ENCODE measurements around the gene RNF213.
"Not testable (repeated sequence)": the region's sequence is repeated elsewhere in the genome, so short reads cannot be mapped to it uniquely, and the experiment has no call there.

The RNF213 gene

DNA sequence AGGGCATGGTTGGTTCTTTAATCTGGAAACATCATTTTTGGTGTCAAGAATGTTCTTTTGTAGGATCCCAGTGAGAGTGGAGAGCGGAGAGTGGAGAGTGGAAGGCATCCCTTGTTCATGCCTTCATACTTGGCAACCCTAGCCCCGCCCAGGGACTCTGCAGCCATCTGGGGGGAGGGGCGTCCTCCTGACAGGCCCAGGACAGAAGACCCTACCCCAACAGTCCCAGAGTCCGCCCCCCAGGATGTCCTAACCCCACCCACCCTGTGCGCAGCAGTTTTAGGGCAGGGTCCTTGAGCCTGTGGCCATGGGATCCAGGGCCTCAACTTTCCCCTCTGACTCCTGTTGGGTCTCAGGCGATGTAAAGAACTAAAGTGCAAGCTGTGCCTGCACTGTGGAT is 36.0 kb upstream of the RNF213 start:
- DNase-seq = no peak

DNA sequence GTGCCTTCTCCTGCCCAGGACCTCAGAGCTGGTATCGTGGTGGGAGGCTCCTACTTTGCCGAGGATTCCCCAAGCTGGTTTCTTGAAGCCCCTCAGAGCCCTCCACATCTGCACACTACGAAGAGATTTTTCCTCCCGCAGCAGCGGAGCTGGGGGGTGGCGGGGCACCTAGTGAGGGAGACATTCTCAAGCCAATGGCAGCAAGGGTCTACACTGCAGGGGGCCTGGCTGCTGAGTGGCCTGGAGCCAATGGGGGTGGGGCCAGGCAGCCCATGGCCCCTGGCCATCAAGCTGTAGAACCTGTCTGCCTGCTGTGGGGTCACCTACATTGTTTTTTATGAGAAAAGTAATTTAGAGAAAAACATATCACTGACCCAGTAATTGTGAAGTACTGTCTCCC is 35.4 kb upstream of the RNF213 start:
- no peak for DNase-seq

DNA sequence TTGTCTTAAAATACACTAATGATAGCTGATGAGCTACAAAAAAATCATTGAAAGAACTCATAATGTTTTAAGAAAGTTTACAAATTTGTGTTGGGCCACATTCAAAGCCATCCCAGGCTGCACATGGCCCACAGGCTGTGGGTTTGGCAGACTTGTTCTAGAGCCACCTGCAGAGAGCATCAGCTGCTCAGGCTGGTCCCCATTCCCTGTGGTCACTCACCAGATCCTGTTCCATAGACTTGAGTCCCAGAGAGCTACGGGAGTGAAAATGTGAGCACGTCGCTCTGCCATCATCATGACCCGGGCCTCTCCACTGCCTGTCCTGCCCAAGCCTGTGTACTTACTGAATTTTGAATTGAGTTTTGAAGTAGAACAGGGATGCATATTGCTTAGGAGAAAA is 33.5 kb upstream of the RNF213 start:
- no peak for DNase-seq

DNA sequence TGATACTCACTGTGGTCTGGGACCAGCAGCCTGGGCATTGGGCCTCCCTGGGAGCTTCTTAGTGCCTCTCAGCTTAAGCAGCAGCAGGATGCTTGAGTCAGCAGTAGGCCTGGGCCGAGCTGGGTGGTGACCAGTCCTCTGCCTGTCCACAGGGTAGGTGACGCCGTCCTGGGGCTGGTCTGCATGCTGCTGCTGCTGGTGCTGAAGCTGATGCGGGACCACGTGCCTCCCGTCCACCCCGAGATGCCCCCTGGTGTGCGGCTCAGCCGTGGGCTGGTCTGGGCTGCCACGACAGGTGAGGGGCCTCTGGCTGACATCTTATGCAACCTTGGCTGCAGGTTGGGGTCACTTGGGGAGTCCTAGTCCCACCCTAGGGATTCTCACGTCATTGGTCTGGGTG is 33.0 kb upstream of the RNF213 start:
- DNase-seq = no peak

DNA sequence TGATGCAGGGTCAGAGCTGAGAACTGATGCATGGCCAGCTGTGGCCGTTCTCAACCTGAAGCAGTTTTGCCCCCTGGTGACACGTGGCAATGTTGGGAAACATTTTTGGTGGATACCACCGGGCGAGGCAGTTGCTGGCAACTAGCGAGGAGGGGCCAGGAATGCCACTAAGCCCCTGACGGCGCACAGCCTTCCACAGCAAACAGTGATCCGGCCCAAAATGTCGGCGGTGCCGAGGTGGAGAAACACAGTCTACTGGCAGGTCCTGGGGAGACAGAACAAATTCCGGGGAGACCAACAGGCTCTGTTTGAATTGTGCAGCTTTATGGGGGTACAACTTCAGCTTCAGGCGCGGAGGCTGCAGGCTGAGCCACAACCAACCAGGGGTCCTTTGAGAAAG is 32.2 kb upstream of the RNF213 start:
- DNase-seq = no peak

DNA sequence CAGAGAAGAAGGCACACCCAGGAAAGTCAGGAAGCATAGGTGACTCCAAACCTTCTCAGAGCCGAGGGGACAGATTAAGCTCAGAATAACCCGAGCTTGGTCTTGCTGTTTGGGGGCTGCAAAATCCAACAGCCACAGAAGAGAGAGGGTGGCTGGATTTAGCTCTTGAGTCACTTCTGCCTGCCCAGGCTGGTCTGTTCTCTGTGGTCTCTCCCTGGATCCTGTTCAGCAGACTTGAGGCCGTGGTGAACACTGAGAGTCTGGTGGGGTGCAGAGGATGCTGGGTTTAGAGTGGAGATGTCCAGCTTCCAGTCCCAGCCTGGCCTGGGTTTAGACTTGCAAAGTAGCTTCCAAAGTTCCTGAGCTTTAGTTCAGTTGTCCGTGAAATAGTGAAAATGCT is 31.6 kb upstream of the RNF213 start:
- no peak for DNase-seq

DNA sequence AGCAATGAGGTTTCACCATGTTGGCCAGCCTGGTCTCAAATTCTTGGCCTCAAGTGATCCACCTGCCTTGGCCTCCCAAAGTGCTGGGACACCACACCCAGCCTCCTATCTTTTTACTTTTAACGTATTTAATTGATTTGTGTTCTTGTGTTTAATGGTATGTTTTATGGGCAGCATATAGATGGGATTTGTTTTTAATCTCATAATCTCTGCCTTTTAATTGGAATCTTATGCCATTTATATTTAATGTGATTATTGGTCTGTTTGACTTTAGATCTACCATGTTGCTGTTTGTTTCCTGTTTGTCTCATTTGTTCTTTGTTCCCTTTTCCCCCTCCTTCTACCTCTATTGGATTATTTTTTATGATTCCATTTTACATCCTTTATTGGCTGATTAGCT is 28.2 kb upstream of the RNF213 start:
- DNase-seq = no peak

DNA sequence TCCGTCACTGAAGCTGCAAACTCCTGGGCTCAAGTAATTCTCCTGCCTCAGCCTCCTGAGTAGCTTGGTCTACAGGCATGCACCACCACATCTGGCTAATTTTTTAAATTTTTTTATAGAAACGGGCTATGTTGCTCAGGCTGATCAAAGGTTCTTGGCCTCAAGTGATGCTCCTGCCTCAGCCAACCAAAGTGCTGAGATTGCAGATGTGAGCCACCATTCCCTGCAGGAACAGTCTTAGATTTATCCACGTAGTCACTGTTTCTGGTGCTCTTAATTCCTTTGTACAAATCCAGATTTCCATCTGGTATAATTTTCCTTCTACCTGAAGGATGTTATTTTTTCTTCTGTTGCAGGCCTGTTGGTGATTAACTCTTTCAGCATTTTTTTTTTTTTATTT is 27.4 kb upstream of the RNF213 start:
- no peak for DNase-seq

DNA sequence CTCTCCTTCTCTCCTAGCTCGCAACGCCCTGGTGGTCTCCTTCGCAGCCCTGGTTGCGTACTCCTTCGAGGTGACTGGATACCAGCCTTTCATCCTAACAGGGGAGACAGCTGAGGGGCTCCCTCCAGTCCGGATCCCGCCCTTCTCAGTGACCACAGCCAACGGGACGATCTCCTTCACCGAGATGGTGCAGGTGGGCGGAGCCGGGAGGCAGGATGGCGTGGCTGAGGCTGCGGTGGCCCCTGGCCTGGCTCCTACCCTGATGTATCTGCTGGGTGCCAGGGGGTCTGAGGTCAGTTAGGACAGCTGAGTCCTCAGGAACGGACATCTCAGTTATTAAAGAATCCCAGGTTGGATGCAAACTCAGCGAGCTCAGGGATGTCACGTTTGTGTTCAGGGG is 23.7 kb upstream of the RNF213 start:
- no peak for DNase-seq

DNA sequence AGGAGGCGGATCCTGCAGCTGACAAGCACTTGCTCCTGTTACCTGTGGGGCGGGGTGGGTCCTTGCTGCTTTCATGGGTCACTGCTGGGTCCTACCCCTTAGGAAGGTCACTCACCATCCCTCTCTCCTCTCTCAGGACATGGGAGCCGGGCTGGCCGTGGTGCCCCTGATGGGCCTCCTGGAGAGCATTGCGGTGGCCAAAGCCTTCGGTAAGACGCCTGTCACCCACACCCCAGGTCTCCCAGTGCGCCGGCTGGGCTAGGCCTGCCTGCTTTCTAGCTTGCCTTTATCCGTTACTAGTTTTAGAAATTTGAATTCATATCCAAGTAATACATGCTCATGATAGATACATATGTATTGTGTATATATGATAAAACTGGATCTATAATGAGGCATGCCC is 23.3 kb upstream of the RNF213 start:
- no peak for DNase-seq

DNA sequence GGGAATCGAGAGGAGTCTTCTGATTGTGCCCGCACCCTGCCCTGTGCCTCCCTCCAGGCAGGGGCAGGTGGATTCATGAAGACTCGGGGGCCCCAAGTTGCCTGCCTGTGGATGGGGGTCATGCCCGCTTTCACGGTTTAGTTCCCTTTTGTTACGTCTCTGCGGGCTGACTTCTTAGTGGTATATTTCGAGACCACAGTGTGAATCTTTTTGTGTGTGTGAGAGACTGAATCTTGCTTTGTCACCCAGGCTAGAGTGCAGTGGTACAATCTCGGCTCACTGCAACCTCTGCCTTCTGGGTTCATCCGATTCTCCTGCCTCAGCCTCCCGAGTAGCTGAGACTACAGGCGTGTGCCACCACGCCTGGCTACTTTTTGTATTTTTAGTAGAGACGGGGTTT is 18.1 kb upstream of the RNF213 start:
- no peak for DNase-seq

DNA sequence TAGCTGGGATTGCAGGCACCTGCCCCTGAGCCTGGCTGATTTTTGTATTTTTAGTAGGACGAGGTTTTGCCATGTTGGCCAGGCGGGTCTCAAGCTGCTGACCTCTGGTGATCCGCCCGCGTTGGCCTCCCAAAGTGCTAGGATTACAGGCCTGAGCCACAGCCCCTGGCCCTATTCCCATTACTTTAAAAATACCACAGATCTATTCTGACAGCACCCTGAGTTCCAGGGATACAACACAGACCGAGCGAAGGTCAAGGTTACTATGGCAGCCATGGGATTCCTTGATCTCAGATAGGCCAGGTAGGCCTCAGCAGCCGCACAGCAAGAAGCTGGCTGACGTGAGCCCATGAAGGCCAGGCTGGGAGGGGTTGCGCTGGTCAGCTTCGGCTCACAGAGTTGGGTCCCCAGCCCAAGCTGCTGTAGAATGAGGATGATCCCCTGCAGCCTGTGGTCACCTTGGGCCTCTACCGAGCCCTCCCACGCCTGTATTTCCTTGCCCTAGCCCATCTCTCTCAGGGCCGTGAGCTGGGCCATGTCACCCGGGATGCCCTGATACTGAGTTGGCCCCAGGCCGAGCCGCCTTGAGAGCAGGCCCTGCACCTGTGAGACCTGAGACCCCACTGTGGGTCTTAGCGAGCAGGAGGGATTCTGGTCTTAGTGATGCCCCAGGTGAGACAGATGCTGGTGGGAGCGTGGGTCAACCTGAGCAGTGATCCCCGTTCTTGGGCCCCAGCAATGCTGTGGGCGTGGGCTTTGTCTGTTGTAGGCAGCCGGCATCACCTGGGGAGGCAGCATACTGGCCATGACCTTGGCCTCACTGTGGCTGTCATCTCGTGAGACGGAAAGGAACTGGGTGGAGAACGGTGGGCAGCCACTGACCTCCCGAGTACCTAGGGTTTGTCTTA is 16.9 kb upstream of the RNF213 start:
- DNase-seq = no peak

DNA sequence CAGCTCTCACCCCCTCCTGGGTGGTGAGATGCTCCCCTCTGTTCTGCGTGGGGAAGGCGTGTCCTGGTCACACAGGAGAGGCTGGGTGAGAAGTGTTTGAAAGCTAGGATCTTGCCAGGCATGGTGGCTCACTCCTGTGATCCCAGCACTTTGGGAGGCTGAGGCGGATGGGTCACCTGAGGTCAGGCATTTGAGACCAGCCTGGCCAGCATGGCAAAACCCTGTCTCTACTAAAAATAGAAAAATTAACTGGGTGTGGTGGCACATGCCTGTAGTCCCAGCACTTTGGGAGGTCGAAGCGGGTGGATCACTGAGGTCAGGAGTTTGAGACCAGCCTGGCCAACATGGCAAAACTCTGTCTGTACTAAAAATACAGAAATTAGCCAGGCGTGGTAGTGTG is 16.2 kb upstream of the RNF213 start:
- not testable (repeated sequence) for DNase-seq

DNA sequence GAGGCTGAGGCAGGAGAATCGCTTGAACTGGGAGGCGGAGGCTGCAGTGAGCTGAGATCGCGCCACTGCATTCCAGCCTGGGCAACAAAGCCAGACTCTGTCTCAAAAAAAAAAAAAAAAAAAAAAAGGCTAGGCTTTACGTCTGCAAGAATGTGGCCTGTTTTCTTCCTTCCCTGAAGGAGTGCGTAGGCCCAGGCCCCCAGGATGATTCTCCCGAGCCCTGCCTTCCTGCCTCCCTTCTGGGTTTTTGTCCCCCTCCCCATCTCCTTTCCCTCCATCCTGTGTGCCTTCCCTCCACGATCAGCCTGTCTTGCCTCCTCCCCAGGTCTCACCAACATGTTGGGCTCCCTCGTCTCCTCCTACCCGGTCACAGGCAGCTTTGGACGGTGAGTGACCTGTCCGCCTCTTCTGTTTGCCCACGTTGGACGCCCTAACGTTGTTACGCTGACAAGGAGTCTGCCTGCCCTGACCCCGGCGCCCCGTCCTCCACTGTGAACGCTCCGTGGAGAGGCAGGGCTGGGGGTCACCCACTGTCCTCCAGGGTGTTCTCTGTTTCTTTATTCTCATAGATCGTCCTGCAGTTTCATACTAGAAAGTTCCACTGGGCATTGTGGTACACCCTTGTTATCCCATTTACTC is 15.7 kb upstream of the RNF213 start:
- DNase-seq = no peak

DNA sequence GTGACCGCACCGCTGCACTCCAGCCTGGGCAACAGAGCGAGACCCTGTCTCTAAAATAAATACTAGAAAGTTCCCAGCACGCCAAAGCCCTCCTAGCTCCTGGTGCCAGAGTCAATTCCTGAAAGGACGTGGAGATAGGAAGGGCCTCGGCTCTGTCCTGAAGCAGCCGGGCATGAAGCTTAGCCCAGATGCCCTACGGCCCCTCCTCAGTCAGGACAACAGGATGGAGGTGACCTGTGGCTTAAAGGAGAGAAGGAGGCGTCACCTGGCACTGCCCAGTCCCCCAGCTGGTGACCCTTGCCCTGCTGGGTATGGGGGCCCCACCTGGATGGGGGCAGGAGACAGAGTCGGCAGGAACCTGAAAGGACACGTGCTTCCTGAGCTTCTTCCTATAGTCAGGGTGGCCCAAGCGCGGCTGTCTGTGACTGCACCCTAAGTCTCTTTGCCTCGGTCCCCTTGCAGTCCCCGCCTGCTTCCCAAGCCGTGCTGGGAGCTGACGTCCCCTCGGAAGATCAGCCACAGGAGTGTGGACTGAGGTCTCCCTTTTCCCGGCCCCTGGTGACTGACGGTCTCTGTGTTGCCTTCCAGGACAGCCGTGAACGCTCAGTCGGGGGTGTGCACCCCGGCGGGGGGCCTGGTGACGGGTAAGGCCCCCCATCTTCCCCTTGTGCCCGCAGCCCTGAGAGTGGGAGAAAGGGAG is 14.9 kb upstream of the RNF213 start:
- no peak for DNase-seq

DNA sequence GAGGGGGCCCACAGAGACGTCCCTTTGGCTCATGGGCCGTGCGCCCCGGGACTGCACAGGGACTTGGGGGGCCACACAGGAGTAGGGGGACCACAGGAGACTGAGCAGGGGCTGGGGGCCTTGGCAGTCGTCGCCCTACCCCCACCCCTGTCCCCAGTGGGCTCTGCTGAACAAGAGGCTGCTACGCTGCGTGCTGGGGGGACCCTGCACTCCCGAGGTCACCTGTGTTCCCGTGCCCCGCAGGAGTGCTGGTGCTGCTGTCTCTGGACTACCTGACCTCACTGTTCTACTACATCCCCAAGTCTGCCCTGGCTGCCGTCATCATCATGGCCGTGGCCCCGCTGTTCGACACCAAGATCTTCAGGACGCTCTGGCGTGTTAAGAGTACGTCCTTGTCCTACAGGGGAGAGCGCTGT is 14.4 kb upstream of the RNF213 start:
- no peak for DNase-seq

DNA sequence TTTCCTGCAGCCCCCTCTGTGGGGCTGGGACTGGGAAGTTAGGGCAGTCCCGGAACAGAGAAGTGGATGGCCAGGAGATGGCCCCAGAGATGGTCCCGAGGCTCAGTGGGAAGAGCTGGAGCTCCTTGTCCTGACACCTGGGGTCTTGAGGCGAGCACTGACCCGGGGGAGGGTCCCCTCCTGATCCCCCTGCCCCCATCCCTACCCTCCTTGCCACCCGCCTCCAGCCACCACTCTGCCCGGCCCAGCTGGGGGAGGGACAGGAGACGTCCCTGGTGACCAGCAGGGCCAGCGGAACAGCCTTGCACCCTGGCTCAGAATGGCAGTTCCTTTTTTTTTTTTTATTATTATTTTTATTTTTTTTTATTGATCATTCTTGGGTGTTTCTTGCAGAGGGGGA is 13.9 kb upstream of the RNF213 start:
- DNase-seq = no peak

DNA sequence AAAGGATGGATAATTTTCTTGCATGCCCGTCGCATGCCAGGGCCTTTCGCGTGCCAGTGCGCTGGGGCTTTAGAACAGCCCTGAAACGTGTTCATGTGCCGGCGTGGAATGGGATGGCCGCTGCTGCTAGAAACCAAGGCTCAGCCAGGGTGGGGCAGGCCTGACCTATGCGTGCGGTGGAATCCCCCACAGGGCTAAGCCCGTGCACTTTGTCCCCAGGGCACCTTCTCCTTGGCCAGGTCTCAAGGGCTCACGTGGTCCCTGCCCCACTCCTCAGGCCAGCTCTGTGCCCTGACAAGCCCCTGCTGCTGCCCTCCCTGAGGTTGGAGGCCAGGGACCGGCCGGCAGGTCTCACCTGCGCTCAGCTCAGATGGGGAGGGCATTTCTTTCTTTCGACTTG is 13.1 kb upstream of the RNF213 start:
- DNase-seq = no peak

DNA sequence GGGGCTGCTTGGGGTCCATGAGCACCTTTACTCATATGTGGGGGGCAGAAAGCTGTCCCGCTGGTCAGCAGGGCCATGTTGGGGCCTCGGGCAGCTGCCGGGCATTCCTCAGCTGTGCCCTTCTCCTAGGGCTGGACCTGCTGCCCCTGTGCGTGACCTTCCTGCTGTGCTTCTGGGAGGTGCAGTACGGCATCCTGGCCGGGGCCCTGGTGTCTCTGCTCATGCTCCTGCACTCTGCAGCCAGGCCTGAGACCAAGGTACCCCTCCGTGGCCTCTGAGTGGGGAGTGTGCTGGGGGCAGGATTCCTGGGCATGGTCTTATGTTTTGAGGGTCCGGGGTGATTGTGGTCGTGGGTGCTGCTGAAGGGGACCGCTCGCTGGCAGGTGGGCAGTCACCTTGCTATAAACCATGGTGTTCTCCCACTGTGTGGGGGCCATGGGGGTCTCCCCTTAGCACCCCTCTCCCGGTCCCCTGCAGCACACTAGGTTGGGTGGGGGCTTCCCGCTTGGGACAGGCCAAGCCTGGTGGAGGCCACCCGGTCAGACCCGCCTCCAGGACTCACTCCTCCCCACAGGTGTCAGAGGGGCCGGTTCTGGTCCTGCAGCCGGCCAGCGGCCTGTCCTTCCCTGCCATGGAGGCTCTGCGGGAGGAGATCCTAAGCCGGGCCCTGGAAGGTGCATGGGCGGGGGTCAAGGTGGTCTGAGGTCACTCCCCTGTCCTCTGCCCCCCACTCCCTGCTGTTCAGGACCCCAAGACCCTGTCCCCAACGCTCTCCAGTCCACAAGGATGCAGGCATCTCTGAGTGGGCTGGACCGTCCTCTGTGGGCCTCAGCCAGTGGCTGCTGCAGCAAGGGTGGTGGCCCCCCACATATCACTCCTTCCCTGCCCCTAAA is 12.4 kb upstream of the RNF213 start:
- DNase-seq = no peak

DNA sequence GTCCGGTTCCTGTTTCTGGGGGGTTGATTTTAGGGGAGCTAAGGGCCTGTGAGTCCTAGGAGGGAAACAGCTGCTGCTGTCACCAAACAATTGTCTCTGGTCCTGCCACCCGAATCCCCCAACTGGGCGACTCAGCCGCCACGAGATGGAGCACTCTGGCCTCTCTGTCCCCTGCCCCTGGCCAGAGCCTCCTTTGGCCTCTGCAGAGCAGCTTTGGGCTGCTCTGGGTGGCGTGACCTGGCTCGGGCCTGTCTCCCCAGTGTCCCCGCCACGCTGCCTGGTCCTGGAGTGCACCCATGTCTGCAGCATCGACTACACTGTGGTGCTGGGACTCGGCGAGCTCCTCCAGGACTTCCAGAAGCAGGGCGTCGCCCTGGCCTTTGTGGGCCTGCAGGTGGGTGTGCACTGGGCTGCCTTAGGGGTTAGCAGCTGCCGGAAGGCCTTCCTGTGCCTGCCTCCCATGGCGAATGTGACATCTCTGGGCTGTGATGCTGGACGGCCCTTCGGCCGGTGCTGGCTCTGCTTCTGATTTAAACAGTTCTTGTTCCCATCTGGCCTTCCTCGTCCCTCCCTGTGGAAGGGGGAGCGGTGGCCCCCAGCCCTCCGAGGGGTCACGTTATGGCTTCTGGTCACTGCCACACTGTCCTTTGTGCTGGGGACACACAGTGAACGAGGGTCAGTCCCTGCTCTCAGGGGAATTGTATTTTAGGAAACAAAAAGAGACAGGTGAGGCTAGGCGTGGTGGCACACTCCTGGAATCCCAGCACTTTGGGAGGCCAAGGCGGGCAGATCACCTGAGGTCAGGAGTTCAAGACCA is 11.6 kb upstream of the RNF213 start:
- DNase-seq = no peak

DNA sequence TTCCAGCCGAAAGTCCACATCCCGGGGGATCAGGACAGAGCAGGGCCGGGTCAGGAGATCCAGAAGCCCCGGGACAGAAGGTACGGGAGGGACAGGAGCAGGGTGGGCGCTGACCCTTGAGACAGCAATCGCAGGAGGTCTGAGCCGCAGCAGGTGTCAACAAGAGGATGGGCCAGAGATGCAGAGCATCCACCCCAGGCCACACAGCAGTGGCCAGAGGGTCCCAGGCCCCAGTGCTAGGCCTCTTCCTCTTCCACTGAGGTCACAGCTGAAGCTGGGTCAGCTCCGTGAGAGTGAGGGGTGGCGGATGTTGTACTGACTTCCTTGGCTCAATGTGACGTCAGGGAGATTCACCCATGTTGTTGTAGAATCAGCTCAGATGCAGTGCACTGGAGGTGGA is 8.7 kb upstream of the RNF213 start:
- no peak for DNase-seq

DNA sequence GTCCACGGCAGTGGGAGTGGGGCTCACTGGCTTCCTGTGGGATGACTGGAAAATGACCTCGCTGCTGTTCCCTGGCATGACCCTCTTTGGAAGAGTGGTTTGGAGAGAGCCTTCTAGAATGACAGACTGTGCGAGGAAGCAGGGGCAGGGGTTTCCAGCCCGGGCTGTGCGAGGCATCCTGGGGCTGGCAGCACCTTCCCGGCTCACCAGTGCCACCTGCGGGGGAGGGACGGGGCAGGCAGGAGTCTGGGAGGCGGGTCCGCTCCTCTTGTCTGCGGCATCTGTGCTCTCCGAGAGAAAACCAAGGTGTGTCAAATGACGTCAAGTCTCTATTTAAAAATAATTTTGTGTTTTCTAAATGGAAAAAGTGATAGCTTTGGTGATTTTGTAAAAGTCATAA is 7.8 kb upstream of the RNF213 start:
- peak; percentile 83 for DNase-seq
